CD4-positive, CD25-positive, alpha-beta regulatory T cell (primary cell): ENCODE measurements around the gene TMEM131. TPM values are rescaled to one million over a fixed set of nuclear protein-coding genes. Genes with fewer than 3 reads are reported as not detected.
"Not testable (repeated sequence)": the region's sequence is repeated elsewhere in the genome, so short reads cannot be mapped to it uniquely, and the experiment has no call there.

Experiments
- ATAC-seq, 2 donors: fragments of 150-1000 bp; cut with Tn5 transposase; one replicate each; pipeline ENCODE4 v1.10.0; 2021; ENCODE audit warnings: low read depth in 2 of 2, moderate number of reproducible peaks in 2 of 2, moderate library complexity in 1 of 2
- DNase-seq, 3 donors: peaks; one replicate each; pipeline versions ENCODE4 v3.0.0 to v3.0.0-alpha.2; 2012 to 2022; ENCODE audit warnings: mixed read lengths in 1 of 3
- H3K27ac ChIP-seq: one replicate; pipeline ENCODE4 v1.7.0; 2013; ENCODE audit warnings: mild to moderate bottlenecking, low read length; ENCODE audit not compliant: insufficient read depth, poor library complexity, severe bottlenecking
- H3K27me3 ChIP-seq: one replicate; pipeline ENCODE4 v1.7.0; 2013; ENCODE audit warnings: low read length; ENCODE audit not compliant: control insufficient read depth, insufficient read depth
- H3K36me3 ChIP-seq: one replicate; pipeline ENCODE4 v1.7.0; 2013; ENCODE audit warnings: mild to moderate bottlenecking, low read length, moderate library complexity; ENCODE audit not compliant: control insufficient read depth, insufficient read depth
- H3K4me1 ChIP-seq: 2 replicates; pipeline ENCODE4 v1.7.0; 2013; ENCODE audit warnings: mild to moderate bottlenecking, low read length; ENCODE audit not compliant: insufficient read depth, control insufficient read depth, poor library complexity, severe bottlenecking
- H3K4me3 ChIP-seq: one replicate; pipeline ENCODE4 v1.7.0; 2013; ENCODE audit warnings: low read depth, mild to moderate bottlenecking, low read length, moderate library complexity
- H3K9me3 ChIP-seq, 2 experiments: 1 replicate in 1 of 2; 2 replicates in 1 of 2; pipeline ENCODE4 v1.7.0; 2013; ENCODE audit warnings: low read length in 2 of 2, mild to moderate bottlenecking in 1 of 2, moderate library complexity in 1 of 2; ENCODE audit not compliant: control insufficient read depth in 2 of 2
- H3K27ac Mint-ChIP-seq, 3 donors: one replicate each; pipeline ENCODE4 v1.8.0; 2020 to 2022; ENCODE audit warnings: mild to moderate bottlenecking in 3 of 3, mixed read lengths in 3 of 3, moderate library complexity in 2 of 3
- H3K27me3 Mint-ChIP-seq: one replicate; pipeline ENCODE4 v1.8.0; 2022; ENCODE audit warnings: mild to moderate bottlenecking, mixed read lengths
- H3K36me3 Mint-ChIP-seq: one replicate; pipeline ENCODE4 v1.8.0; 2020; ENCODE audit warnings: mixed read lengths
- H3K4me1 Mint-ChIP-seq, 4 donors: one replicate each; pipeline ENCODE4 v1.8.0; 2020 to 2022; ENCODE audit warnings: mixed read lengths in 4 of 4, mild to moderate bottlenecking in 1 of 4
- H3K4me3 Mint-ChIP-seq, 4 donors: one replicate each; pipeline ENCODE4 v1.8.0; 2020 to 2022; ENCODE audit warnings: mild to moderate bottlenecking in 4 of 4, mixed read lengths in 4 of 4, moderate library complexity in 3 of 4
- H3K9me3 Mint-ChIP-seq, 7 donors: one replicate each; pipeline ENCODE4 v1.8.0; 2020 to 2022; ENCODE audit warnings: mixed read lengths in 7 of 7, mild to moderate bottlenecking in 3 of 7, moderate library complexity in 2 of 7
- polyA plus RNA-seq, 4 donors: library from polyadenylated mRNA; unstranded; fragments of 300-500 nt; fragmentation: Illumina TruSeq; gene quantifications; one replicate each; pipeline ENCODE4 v1.2.3, GENCODE V29; 2021
- total RNA-seq: library from RNA; stranded (reverse); gene quantifications from one replicate; pipeline ENCODE4 v1.2.3, GENCODE V29; 2022

Gene TMEM131
- total RNA-seq, result 34.1 TPM
- polyA plus RNA-seq, result 1 to 10 TPM; 6.7 to 8.4 (median 7.7) TPM

DNA sequence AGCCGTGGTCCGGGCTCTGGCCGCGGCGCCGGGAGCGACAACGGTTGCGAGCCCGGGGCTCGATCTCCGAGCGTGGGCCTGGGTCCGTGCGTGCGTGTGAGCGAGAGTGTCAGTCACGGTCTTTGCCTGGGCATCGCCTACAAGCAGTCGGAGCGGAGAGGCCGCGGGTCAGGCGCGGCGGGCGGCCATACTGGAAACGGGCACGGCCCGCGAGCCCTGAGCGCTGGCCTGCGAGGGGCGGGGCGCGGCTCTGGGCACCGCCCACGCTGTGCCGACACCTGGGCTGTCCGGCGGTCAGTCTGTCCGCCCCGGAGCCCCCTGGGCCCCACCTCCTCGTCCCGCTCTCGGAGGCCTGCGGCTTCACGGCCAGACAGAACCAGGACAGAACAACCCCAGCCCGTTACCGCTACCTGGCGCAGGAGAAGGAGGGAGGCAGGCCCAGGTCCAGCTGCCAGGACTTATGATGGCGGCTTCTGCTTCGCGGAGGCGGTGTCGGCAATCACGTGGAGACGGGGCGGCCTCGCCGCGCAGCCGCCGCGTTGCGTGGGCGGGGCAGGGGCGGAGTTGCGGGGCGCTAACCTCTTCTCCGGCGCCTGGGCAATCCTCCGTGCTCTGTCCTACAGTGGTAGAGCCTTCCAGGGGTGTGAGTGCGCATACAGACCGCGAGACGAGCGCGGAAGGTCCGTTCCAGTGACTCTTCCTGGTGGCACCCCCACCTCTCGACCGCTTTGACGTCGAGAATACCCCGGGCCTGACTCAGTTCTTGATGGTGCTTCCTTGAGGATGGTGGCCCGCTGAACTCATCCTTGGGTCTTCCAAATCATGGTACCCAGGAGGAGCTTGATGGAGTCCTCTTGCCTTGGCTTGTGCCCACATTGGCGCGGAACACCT, at the start of gene TMEM131:
Gene TMEM131 (minus strand): TSS at position 215 of the 891 bp plus-strand sequence. CDS start 286 bp downstream, outside the sequence.
- ATAC-seq (peak; percentile 85 to 87), DNase-seq (peak; percentile 91 to 96 (median 95))
- H3K4me3 Mint-ChIP-seq, result peak within 1 kb of the TSS; percentile 95 to 99 (median 98)
- peaks cover 28 to 43% (median 36%) of the 10 kb centered on the region in 4 donors for H3K4me1 Mint-ChIP-seq
- peaks cover 10% of the 10 kb centered on the region for H3K27me3 Mint-ChIP-seq
- Histone ChIP-seq H3K27ac (peak within 1 kb of the TSS; percentile 93), H3K4me1 (peaks cover 35% of the 10 kb centered on the region), H3K27me3 (peaks cover 2% of the 10 kb centered on the region), H3K36me3 (no peaks in the 10 kb centered on the region), H3K4me3 (peak within 1 kb of the TSS; percentile 91), H3K9me3 (no peaks in the 10 kb centered on the region)
- H3K9me3 Mint-ChIP-seq, result no peaks in the 10 kb centered on the region
- peak within 1 kb of the TSS; percentile 91 to 99 (median 95) for H3K27ac Mint-ChIP-seq
- no peaks in the 10 kb centered on the region for H3K36me3 Mint-ChIP-seq

- not testable (repeated sequence) for H3K4me1 ChIP-seq, H3K4me3 Mint-ChIP-seq, ATAC-seq, H3K4me1 Mint-ChIP-seq, H3K27ac Mint-ChIP-seq, H3K36me3 ChIP-seq, H3K27me3 Mint-ChIP-seq, H3K27me3 ChIP-seq, DNase-seq, H3K27ac ChIP-seq, H3K4me3 ChIP-seq, H3K36me3 Mint-ChIP-seq
- H3K9me3 Mint-ChIP-seq, result peaks cover 0 to 33% (median 7%) of the 10 kb centered on the region in 7 donors
- peaks cover 10 to 15% of the 10 kb centered on the region in 2 experiments for H3K9me3 ChIP-seq
Measured at GRCh38 chr2:98044730-98045129, 49.0 kb upstream of the TMEM131 start.

DNA sequence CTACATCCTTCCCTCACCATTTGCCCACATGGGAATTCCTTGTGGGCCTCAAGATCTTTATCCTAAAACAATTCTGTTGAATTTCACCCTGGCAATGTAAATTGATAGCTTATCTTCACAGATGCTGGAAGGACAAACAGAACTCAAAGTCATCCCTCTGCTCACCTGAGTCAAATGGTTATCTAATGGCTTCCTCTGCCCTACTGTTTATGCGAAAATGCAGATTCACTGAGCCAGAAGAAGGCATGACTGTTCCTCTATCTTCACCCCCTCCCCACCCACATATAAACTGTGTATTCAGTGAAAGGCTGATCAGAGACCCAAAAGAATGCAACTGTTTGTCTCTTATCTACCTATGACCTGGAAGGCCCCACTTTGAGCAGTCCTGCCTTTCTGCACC, 47.4 kb upstream of the TMEM131 start:
- H3K27ac ChIP-seq, result no peak overlapping the region
- H3K27me3 Mint-ChIP-seq, result peaks cover 14% of the 10 kb centered on the region
- no peaks in the 10 kb centered on the region for H3K4me1 Mint-ChIP-seq
- no peak overlapping the region for H3K4me3 ChIP-seq
- no peak for ATAC-seq
- H3K27ac Mint-ChIP-seq, result no peak overlapping the region
- peaks cover 7% of the 10 kb centered on the region for H3K36me3 Mint-ChIP-seq
- peaks cover 0 to 33% (median 7%) of the 10 kb centered on the region in 7 donors for H3K9me3 Mint-ChIP-seq
- no peaks in the 10 kb centered on the region for H3K36me3 ChIP-seq
- peaks cover 10 to 15% of the 10 kb centered on the region in 2 experiments for H3K9me3 ChIP-seq
- no peaks in the 10 kb centered on the region for H3K4me1 ChIP-seq
- H3K4me3 Mint-ChIP-seq, result no peak overlapping the region
- H3K27me3 ChIP-seq, result no peaks in the 10 kb centered on the region
- no peak for DNase-seq

- DNase-seq, result no peak
- H3K27me3 Mint-ChIP-seq, result peaks cover 23% of the 10 kb centered on the region
Measured at GRCh38 chr2:98040331-98040939, 44.7 kb upstream of the TMEM131 start.

DNA sequence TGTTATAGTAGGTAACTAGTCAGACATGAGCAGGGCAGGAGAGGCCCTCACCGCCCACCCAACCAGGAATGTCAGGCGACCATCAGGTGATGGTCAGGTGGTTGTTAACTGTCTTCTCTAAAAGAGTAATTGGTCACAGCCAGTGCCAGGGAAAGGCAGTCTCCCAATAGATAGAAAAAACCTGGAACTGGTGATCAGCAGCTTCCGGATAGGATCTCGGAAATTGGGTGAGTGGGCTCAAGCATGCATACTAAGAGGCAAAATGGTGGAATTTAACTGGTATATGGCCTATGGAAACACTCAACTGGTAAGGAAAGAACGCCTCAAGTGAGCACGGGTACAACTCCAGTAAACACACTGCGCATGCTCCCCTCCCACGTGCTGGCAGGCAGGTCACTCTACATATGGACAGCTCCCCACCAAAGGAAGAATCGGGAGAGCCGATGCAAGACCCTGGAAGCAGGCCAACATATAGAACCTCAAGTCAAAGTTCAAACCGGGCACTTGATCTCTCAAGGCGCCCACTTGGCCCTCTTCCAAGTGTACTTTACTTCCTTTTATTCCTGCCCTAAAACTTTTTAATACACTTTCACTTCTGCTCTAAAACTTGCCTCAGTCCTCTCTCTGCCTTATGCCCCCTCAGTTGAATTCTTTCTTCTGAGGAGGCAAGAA, 43.5 kb upstream of the TMEM131 start:
- DNase-seq (no peak), ATAC-seq (no peak)
- Mint-ChIP-seq H3K9me3 (peaks cover 0 to 22% (median 3%) of the 10 kb centered on the region in 7 donors), H3K27me3 (peaks cover 29% of the 10 kb centered on the region), H3K36me3 (peaks cover 4% of the 10 kb centered on the region), H3K4me1 (no peaks in the 10 kb centered on the region), H3K27ac (no peak overlapping the region), H3K4me3 (no peak overlapping the region)
- no peak overlapping the region for H3K27ac ChIP-seq
- no peaks in the 10 kb centered on the region for H3K27me3 ChIP-seq
- H3K4me1 ChIP-seq, result no peaks in the 10 kb centered on the region
- peaks cover 7 to 8% of the 10 kb centered on the region in 2 experiments for H3K9me3 ChIP-seq
- H3K36me3 ChIP-seq, result no peaks in the 10 kb centered on the region
- no peak overlapping the region for H3K4me3 ChIP-seq

More at GRCh38 chr2:98040331-98040939, 44.7 kb upstream of the TMEM131 start:
- no peak overlapping the region for H3K27ac Mint-ChIP-seq
- H3K27me3 ChIP-seq, result no peaks in the 10 kb centered on the region
- H3K9me3 Mint-ChIP-seq, result peaks cover 0 to 33% (median 3%) of the 10 kb centered on the region in 7 donors
- H3K36me3 ChIP-seq, result no peaks in the 10 kb centered on the region
- no peak overlapping the region for H3K4me3 ChIP-seq
- no peak overlapping the region for H3K27ac ChIP-seq
- H3K4me3 Mint-ChIP-seq, result no peak overlapping the region
- no peak for ATAC-seq
- peaks cover 4% of the 10 kb centered on the region for H3K36me3 Mint-ChIP-seq
- no peaks in the 10 kb centered on the region for H3K4me1 ChIP-seq
- peaks cover 8 to 11% of the 10 kb centered on the region in 2 experiments for H3K9me3 ChIP-seq
- H3K4me1 Mint-ChIP-seq, result no peaks in the 10 kb centered on the region

- no peak for DNase-seq
- Mint-ChIP-seq H3K36me3 (peaks cover 4% of the 10 kb centered on the region), H3K4me1 (no peaks in the 10 kb centered on the region), H3K27ac (no peak overlapping the region), H3K4me3 (peak overlapping the region in 1 of 4 donors; percentile 86), H3K9me3 (peaks cover 0 to 9% (median 2%) of the 10 kb centered on the region in 7 donors), H3K27me3 (peaks cover 29% of the 10 kb centered on the region)
- no peak overlapping the region for H3K27ac ChIP-seq
- no peaks in the 10 kb centered on the region for H3K27me3 ChIP-seq
- H3K9me3 ChIP-seq, result no peaks in the 10 kb centered on the region
- no peaks in the 10 kb centered on the region for H3K4me1 ChIP-seq
- no peak for ATAC-seq
- no peaks in the 10 kb centered on the region for H3K36me3 ChIP-seq
- no peak overlapping the region for H3K4me3 ChIP-seq
Measured at GRCh38 chr2:98037666-98038336, 42.1 kb upstream of the TMEM131 start.

- peaks cover 0 to 5% (median 0%) of the 10 kb centered on the region in 7 donors for H3K9me3 Mint-ChIP-seq
- peaks cover 26% of the 10 kb centered on the region for H3K27me3 Mint-ChIP-seq
- H3K4me1 Mint-ChIP-seq, result no peaks in the 10 kb centered on the region
Measured at GRCh38 chr2:98037206-98037605, 41.5 kb upstream of the TMEM131 start.

More at GRCh38 chr2:98037206-98037605, 41.5 kb upstream of the TMEM131 start:
- H3K4me3 ChIP-seq, result no peak overlapping the region
- peaks cover 4% of the 10 kb centered on the region for H3K36me3 Mint-ChIP-seq
- no peaks in the 10 kb centered on the region for H3K4me1 ChIP-seq
- H3K27ac ChIP-seq, result no peak overlapping the region
- no peaks in the 10 kb centered on the region for H3K36me3 ChIP-seq
- DNase-seq (no peak), ATAC-seq (no peak)
- H3K27ac Mint-ChIP-seq, result no peak overlapping the region
- no peak overlapping the region for H3K4me3 Mint-ChIP-seq
- H3K9me3 ChIP-seq, result no peaks in the 10 kb centered on the region
- H3K27me3 ChIP-seq, result no peaks in the 10 kb centered on the region
